Central memory CD8-positive, alpha-beta T cell (primary cell): Measurements from ENCODE around the gene RPL36.
"Not testable (repeated sequence)": the region's sequence is repeated elsewhere in the genome, so short reads cannot be mapped to it uniquely, and the experiment has no call there.

Experiments
- ATAC-seq: fragments of 150-1000 bp; cut with Tn5 transposase; replicated peaks from 2 replicates; pipeline ENCODE4 v1.10.0; 2022; ENCODE audit warnings: mild to moderate bottlenecking, moderate FRiP score, moderate number of reproducible peaks; ENCODE audit not compliant: poor library complexity, severe bottlenecking; ENCODE audit errors: extremely low read depth
- DNase-seq, 2 donors: peaks; one replicate each; pipeline ENCODE4 v3.0.0; 2021; ENCODE audit warnings: low spot score in 2 of 2
- H3K27ac Mint-ChIP-seq: one replicate; pipeline ENCODE4 v1.8.0; 2022; ENCODE audit warnings: low read depth, mild to moderate bottlenecking, moderate library complexity, mixed read lengths
- H3K27me3 Mint-ChIP-seq: one replicate; pipeline ENCODE4 v1.8.0; 2022; ENCODE audit warnings: mixed read lengths
- H3K36me3 Mint-ChIP-seq: one replicate; pipeline ENCODE4 v1.8.0; 2022; ENCODE audit warnings: mild to moderate bottlenecking, moderate library complexity, mixed read lengths; ENCODE audit not compliant: insufficient read depth
- H3K4me1 Mint-ChIP-seq: one replicate; pipeline ENCODE4 v1.8.0; 2022; ENCODE audit warnings: mixed read lengths
- H3K4me3 Mint-ChIP-seq: one replicate; pipeline ENCODE4 v1.8.0; 2022; ENCODE audit warnings: mild to moderate bottlenecking, moderate library complexity, mixed read lengths
- H3K9me3 Mint-ChIP-seq: one replicate; pipeline ENCODE4 v1.8.0; 2022; ENCODE audit warnings: mixed read lengths

Gene RPL36

GRCh38 chr19:5695649-5696195 is 5.6 kb downstream of the RPL36 start:
- H3K9me3 Mint-ChIP-seq: no peaks in the 10 kb centered on the region
- H3K27ac Mint-ChIP-seq: peak overlapping the region; percentile 61
- no peak overlapping the region for H3K4me3 Mint-ChIP-seq
- H3K27me3 Mint-ChIP-seq: no peaks in the 10 kb centered on the region
- peaks cover 15% of the 10 kb centered on the region for H3K4me1 Mint-ChIP-seq
- peaks cover 70% of the 10 kb centered on the region for H3K36me3 Mint-ChIP-seq
- DNase-seq: no peak
- ATAC-seq: no peak

GRCh38 chr19:5696196-5697021 is 6.3 kb downstream of the RPL36 start:
- no peaks in the 10 kb centered on the region for H3K27me3 Mint-ChIP-seq
- H3K36me3 Mint-ChIP-seq: peaks cover 68% of the 10 kb centered on the region
- H3K9me3 Mint-ChIP-seq: no peaks in the 10 kb centered on the region
- H3K4me1 Mint-ChIP-seq: peaks cover 11% of the 10 kb centered on the region
- no peak overlapping the region for H3K4me3 Mint-ChIP-seq
- DNase-seq (no peak), ATAC-seq (no peak)
- H3K27ac Mint-ChIP-seq: peak overlapping the region; percentile 61

- Mint-ChIP-seq H3K4me1 (peaks cover 6% of the 10 kb centered on the region), H3K9me3 (no peaks in the 10 kb centered on the region), H3K4me3 (no peak overlapping the region), H3K27me3 (no peaks in the 10 kb centered on the region), H3K36me3 (peaks cover 63% of the 10 kb centered on the region), H3K27ac (no peak overlapping the region)
- ATAC-seq: no peak
- no peak for DNase-seq
Observed at GRCh38 chr19:5697022-5697889, 7.2 kb downstream of the RPL36 start.

GRCh38 chr19:5697890-5698634 is 8.0 kb downstream of the RPL36 start:
- Mint-ChIP-seq H3K27me3 (no peaks in the 10 kb centered on the region), H3K36me3 (peaks cover 56% of the 10 kb centered on the region), H3K9me3 (no peaks in the 10 kb centered on the region), H3K4me3 (no peak overlapping the region), H3K27ac (no peak overlapping the region), H3K4me1 (no peaks in the 10 kb centered on the region)
- DNase-seq (no peak), ATAC-seq (no peak)

GRCh38 chr19:5698635-5699422 is 8.7 kb downstream of the RPL36 start:
- Mint-ChIP-seq H3K36me3 (peaks cover 56% of the 10 kb centered on the region), H3K27ac (no peak overlapping the region), H3K9me3 (no peaks in the 10 kb centered on the region), H3K4me1 (no peaks in the 10 kb centered on the region), H3K27me3 (no peaks in the 10 kb centered on the region), H3K4me3 (no peak overlapping the region)
- DNase-seq (no peak), ATAC-seq (no peak)

GRCh38 chr19:5700455-5701092 is 10.5 kb downstream of the RPL36 start:
- no peaks in the 10 kb centered on the region for H3K9me3 Mint-ChIP-seq
- no peaks in the 10 kb centered on the region for H3K4me1 Mint-ChIP-seq
- ATAC-seq (no peak), DNase-seq (no peak)
- H3K27ac Mint-ChIP-seq: no peak overlapping the region
- peaks cover 48% of the 10 kb centered on the region for H3K36me3 Mint-ChIP-seq
- H3K27me3 Mint-ChIP-seq: no peaks in the 10 kb centered on the region
- H3K4me3 Mint-ChIP-seq: no peak overlapping the region

- not testable (repeated sequence) for H3K4me1 Mint-ChIP-seq, H3K27me3 Mint-ChIP-seq, H3K27ac Mint-ChIP-seq, H3K9me3 Mint-ChIP-seq, ATAC-seq, H3K4me3 Mint-ChIP-seq, DNase-seq
- H3K36me3 Mint-ChIP-seq: peaks cover 49% of the 10 kb centered on the region
Observed at GRCh38 chr19:5702053-5702410, 11.9 kb downstream of the RPL36 start.

GRCh38 chr19:5703819-5704818 is 14.0 kb downstream of the RPL36 start:
- H3K9me3 Mint-ChIP-seq: no peaks in the 10 kb centered on the region
- H3K27ac Mint-ChIP-seq: peak overlapping the region; percentile 93
- H3K4me1 Mint-ChIP-seq: no peaks in the 10 kb centered on the region
- H3K27me3 Mint-ChIP-seq: no peaks in the 10 kb centered on the region
- no peak for ATAC-seq
- DNase-seq: no peak
- H3K36me3 Mint-ChIP-seq: peaks cover 43% of the 10 kb centered on the region
- no peak overlapping the region for H3K4me3 Mint-ChIP-seq

- Mint-ChIP-seq H3K36me3 (peaks cover 41% of the 10 kb centered on the region), H3K4me3 (no peak overlapping the region), H3K9me3 (no peaks in the 10 kb centered on the region), H3K4me1 (no peaks in the 10 kb centered on the region), H3K27me3 (no peaks in the 10 kb centered on the region), H3K27ac (no peak overlapping the region)
- ATAC-seq (no peak), DNase-seq (no peak)
Observed at GRCh38 chr19:5705552-5705951, 15.5 kb downstream of the RPL36 start.

GRCh38 chr19:5706876-5707573 is 16.9 kb downstream of the RPL36 start:
- Mint-ChIP-seq H3K36me3 (peaks cover 39% of the 10 kb centered on the region), H3K4me1 (no peaks in the 10 kb centered on the region), H3K9me3 (no peaks in the 10 kb centered on the region), H3K4me3 (no peak overlapping the region), H3K27ac (peak overlapping the region; percentile 10), H3K27me3 (no peaks in the 10 kb centered on the region)
- DNase-seq (no peak), ATAC-seq (no peak)
